ENCODE measurements around the gene ETNK1.

GRCh38 chr12:22617630-22618029 is 7.3 kb upstream of the ETNK1 start:
- TF ChIP-seq, protein P1, sequence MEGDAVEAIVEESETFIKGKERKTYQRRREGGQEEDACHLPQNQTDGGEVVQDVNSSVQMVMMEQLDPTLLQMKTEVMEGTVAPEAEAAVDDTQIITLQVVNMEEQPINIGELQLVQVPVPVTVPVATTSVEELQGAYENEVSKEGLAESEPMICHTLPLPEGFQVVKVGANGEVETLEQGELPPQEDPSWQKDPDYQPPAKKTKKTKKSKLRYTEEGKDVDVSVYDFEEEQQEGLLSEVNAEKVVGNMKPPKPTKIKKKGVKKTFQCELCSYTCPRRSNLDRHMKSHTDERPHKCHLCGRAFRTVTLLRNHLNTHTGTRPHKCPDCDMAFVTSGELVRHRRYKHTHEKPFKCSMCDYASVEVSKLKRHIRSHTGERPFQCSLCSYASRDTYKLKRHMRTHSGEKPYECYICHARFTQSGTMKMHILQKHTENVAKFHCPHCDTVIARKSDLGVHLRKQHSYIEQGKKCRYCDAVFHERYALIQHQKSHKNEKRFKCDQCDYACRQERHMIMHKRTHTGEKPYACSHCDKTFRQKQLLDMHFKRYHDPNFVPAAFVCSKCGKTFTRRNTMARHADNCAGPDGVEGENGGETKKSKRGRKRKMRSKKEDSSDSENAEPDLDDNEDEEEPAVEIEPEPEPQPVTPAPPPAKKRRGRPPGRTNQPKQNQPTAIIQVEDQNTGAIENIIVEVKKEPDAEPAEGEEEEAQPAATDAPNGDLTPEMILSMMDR (IDR thresholded peaks at IDR 0.05), result no peak
- no peak for TF ChIP-seq POLR2A (IDR thresholded peaks at IDR 0.05)
